MG63 (cell line): Measurements from ENCODE around the gene RIMBP2. TPM values are rescaled to one million over a fixed set of nuclear protein-coding genes. Genes with fewer than 3 reads are reported as not detected.
"Not testable (repeated sequence)": the region's sequence is repeated elsewhere in the genome, so short reads cannot be mapped to it uniquely, and the experiment has no call there.

ENCODE experiments used
- DNase-seq: peaks from one replicate; pipeline ENCODE4 v3.0.0-alpha.2; 2020
- H3K27me3 ChIP-seq: fragments of 250-450 bp; sonication (Bioruptor Pico); 2 replicates; pipeline ENCODE4 v1.5.1; 2020; ENCODE audit warnings: mild to moderate bottlenecking, moderate library complexity
- H3K36me3 ChIP-seq: fragments of 250-450 bp; sonication (Bioruptor Pico); 2 replicates; pipeline ENCODE4 v1.5.1; 2020; ENCODE audit warnings: mild to moderate bottlenecking, moderate library complexity
- H3K4me3 ChIP-seq: fragments of 250-450 bp; sonication (Bioruptor Pico); 2 replicates; pipeline ENCODE4 v1.5.1; 2020; ENCODE audit warnings: mild to moderate bottlenecking, moderate library complexity
- H3K9me3 ChIP-seq: fragments of 250-450 bp; sonication (Bioruptor Pico); 2 replicates; pipeline ENCODE4 v1.5.1; 2020; ENCODE audit warnings: mild to moderate bottlenecking, moderate library complexity
- total RNA-seq: library from RNA; depleted of rRNA; stranded (reverse); fragments of >200 nt; shearing (Covaris generic); gene quantifications from 2 replicates; pipeline ENCODE4 v1.2.3, GENCODE V29; 2014; ENCODE audit warnings: low replicate concordance

The RIMBP2 gene
- total RNA-seq, 1 experiment from 2014 or later = not detected

DNA sequence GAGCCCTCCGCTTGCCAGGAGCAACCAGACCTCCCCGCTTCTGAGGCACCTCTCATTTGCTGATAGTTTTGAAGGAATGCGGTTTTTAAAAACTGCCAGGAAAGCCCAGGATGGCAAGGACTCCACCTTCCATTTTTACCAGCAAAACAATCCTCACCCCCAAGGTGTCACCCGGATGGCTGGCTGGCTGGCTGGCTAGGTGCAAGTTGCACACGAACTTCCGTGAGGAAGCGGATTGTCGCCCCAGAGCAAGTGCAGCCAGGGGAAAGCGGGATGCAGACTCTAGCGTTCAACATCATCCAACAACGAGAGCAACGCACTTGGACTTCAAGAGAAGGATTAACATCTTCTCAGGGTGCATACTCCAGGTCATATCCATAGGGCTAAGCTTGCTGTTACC, 125.4 kb downstream of the RIMBP2 start:
- no peaks in the 10 kb centered on the region for H3K9me3 ChIP-seq
- H3K36me3 ChIP-seq = no peaks in the 10 kb centered on the region
- DNase-seq = no peak
- H3K4me3 ChIP-seq = no peak overlapping the region
- H3K27me3 ChIP-seq = no peaks in the 10 kb centered on the region

DNA sequence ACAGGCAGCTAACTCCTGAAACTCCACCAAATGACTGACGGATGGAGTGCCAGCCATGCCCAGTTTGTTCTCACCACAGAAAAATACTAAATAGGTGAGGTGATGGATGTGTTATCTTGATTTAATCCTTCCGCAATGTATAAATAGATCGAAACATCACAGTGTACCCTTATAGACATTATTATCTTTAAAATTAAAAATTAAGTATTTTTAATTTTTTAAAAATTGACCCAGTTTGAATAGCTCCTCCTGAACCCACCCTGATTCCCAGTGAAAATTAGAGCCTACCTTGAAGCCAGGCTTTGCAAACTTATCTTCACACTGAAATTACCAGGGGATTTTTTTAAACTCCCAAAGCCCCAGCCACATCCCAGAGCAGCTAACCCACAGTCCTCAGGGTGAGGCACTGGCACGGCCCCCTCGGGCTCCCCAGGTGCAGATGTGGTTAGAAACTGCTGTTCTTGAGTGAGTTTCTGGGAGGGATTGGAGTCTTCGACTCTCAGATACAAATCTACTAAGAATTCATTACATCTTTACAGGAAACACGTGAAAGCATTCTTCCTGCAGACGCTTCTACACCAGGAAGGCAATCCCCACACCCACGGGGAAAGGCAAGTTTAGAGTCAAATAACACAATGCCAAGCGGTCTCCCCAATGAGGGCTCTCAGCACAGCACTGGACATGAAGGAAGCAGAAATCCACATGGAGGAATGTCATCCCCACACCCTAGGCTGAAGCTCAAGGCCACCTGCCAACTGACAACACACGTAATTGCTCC, 126.4 kb downstream of the RIMBP2 start:
- DNase-seq = no peak
- Histone ChIP-seq H3K36me3 (no peaks in the 10 kb centered on the region), H3K27me3 (no peaks in the 10 kb centered on the region), H3K4me3 (no peak overlapping the region), H3K9me3 (no peaks in the 10 kb centered on the region)

GRCh38 chr12:130588696-130589539, 127.2 kb downstream of the RIMBP2 start:
- H3K9me3 ChIP-seq = no peaks in the 10 kb centered on the region

GRCh38 chr12:130587966-130588365, 128.1 kb downstream of the RIMBP2 start:
- DNase-seq = no peak
- Histone ChIP-seq H3K9me3 (no peaks in the 10 kb centered on the region), H3K4me3 (no peak overlapping the region), H3K36me3 (no peaks in the 10 kb centered on the region), H3K27me3 (no peaks in the 10 kb centered on the region)

More at GRCh38 chr12:130588696-130589539, 127.2 kb downstream of the RIMBP2 start:
- DNase-seq = no peak
- no peaks in the 10 kb centered on the region for H3K27me3 ChIP-seq
- no peak overlapping the region for H3K4me3 ChIP-seq
- H3K36me3 ChIP-seq = no peaks in the 10 kb centered on the region

- DNase-seq, H3K27me3 ChIP-seq, H3K4me3 ChIP-seq, H3K9me3 ChIP-seq, H3K36me3 ChIP-seq: not testable (repeated sequence)
Observed at GRCh38 chr12:130584475-130584874, 131.6 kb downstream of the RIMBP2 start.

DNA sequence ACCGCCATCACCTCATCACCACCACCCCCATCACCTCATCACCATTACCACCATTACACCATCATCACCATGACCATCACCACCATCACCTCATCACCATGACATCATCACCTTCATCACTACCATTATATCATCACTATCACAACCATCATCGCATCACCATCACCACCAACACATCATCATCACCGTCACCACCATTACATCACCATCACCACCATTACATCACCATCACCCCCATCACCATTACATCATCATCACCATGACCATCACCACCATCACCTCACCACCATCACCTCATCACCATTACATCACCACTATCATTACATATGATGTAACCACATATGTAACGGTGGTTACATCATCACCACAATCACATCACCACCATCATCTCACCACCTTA, 132.3 kb downstream of the RIMBP2 start:
- no peak for DNase-seq
- Histone ChIP-seq H3K36me3 (no peaks in the 10 kb centered on the region), H3K9me3 (no peaks in the 10 kb centered on the region), H3K4me3 (no peak overlapping the region), H3K27me3 (no peaks in the 10 kb centered on the region)

GRCh38 chr12:130583317-130583716, 132.8 kb downstream of the RIMBP2 start:
- no peak for DNase-seq
- Histone ChIP-seq H3K9me3 (no peaks in the 10 kb centered on the region), H3K36me3 (no peaks in the 10 kb centered on the region), H3K27me3 (no peaks in the 10 kb centered on the region), H3K4me3 (no peak overlapping the region)

DNA sequence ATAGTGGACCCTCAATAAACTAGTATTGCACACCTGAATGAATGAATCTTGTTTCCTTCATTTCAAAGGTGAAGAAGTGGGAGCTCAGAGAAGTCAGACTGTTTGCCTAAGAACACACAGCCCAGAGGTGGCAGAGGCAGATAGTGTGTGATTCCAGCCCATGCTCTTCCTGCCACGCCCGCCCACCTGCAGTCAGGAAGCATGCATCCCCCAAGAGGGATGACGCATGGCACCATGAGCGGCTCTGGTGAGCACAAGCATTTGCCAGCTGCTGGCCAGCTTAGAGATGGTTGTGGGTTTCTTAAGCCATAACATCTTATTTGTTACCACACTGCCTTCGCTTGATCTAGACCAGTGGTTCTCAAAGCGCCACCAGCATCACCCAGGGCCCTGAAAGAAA, 133.8 kb downstream of the RIMBP2 start:
- no peaks in the 10 kb centered on the region for H3K36me3 ChIP-seq
- DNase-seq = no peak
- no peak overlapping the region for H3K4me3 ChIP-seq
- H3K9me3 ChIP-seq = no peaks in the 10 kb centered on the region
- H3K27me3 ChIP-seq = no peaks in the 10 kb centered on the region

DNA sequence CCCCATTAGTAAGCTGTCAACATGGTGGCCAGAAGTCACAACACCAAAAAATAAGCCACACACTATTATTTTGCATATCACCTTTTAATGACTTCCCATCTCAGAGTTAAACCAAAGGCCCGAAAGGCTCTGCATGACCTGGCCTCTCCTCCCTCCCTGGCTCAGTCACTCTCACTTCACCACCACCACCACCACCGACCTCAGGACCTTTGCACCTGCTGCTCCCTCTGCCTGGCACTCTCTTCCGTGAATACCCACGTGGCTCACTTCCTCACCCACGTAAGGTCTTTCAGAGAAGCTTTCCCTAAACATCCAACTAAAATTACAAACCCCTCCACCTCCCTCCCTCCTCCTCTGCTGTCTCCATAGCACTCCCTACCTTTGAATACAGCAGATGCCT, 134.3 kb downstream of the RIMBP2 start:
- Histone ChIP-seq H3K9me3 (no peaks in the 10 kb centered on the region), H3K36me3 (no peaks in the 10 kb centered on the region), H3K4me3 (no peak overlapping the region), H3K27me3 (no peaks in the 10 kb centered on the region)
- DNase-seq = no peak

DNA sequence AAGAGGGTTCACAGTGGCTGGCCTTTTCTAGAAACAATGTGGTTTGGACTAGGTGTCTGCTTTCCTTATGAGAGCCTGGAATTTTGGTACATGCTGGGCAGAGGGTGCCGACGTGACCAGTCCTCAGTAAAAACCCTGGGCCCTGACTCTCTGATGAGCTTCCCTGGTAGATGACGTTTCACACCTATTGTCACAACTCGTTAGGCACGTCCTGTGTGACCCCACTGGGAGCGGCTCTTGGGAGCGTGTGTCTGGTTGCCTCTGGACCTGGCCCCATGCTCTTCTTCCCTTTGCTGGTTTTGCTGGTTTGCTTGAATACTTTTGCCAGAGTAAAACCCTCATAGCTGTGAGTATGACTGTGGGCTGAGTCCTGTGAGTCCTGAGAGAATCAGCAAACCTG, 136.9 kb downstream of the RIMBP2 start:
- no peaks in the 10 kb centered on the region for H3K9me3 ChIP-seq
- H3K4me3 ChIP-seq = no peak overlapping the region
- H3K36me3 ChIP-seq = no peaks in the 10 kb centered on the region
- no peak for DNase-seq
- no peaks in the 10 kb centered on the region for H3K27me3 ChIP-seq

- DNase-seq = no peak
- no peaks in the 10 kb centered on the region for H3K9me3 ChIP-seq
- H3K36me3 ChIP-seq = no peaks in the 10 kb centered on the region
- H3K27me3 ChIP-seq = no peaks in the 10 kb centered on the region
- H3K4me3 ChIP-seq = no peak overlapping the region
Observed at GRCh38 chr12:130577351-130577750, 138.7 kb downstream of the RIMBP2 start.

DNA sequence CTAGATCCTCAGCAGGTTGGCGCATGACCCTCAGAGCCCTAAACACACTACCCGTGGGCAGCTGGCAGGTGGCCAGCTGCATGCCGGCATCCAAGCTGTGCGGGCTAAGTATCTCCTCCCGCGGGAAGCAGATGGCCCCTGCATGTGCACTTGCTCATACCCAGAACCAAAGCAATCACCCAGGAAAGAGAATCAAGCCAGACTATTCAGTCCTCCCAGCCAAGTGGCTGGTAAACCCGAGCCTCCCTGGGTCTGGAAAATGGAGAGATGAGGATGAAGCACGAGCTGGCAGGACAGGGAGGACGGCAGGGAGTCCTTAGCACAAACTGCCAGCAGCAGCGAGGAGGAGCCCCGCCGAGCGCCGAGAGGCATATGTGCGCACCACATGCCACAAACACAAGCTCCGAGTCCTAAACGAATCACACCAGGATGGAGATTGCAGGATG, 139.7 kb downstream of the RIMBP2 start:
- DNase-seq = no peak
- no peaks in the 10 kb centered on the region for H3K27me3 ChIP-seq
- H3K9me3 ChIP-seq = no peaks in the 10 kb centered on the region
- no peak overlapping the region for H3K4me3 ChIP-seq
- no peaks in the 10 kb centered on the region for H3K36me3 ChIP-seq

DNA sequence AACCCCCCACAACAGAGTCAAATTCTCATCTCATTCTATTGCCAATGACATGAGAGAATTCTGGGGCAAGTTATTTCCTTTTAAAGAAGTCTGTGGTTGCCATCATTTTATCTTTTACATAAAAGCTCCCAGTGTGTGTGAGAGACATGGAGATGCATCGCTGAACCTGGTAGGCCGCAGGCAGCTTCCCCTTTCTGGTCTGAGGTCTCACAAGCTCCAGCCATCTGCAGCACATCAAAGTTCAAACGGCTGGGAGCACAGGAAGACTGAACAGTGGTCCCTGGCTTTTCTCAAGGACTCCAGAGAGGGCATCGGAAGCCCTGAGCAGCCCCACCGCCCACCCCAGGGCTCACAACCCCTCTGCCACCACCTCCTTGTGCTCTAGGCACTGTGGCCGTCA, 141.7 kb downstream of the RIMBP2 start:
- Histone ChIP-seq H3K9me3 (no peaks in the 10 kb centered on the region), H3K4me3 (no peak overlapping the region), H3K36me3 (no peaks in the 10 kb centered on the region), H3K27me3 (no peaks in the 10 kb centered on the region)
- no peak for DNase-seq

GRCh38 chr12:130573766-130574165, 142.3 kb downstream of the RIMBP2 start:
- Histone ChIP-seq H3K27me3 (no peaks in the 10 kb centered on the region), H3K9me3 (no peaks in the 10 kb centered on the region), H3K4me3 (no peak overlapping the region), H3K36me3 (no peaks in the 10 kb centered on the region)
- no peak for DNase-seq

- Histone ChIP-seq H3K9me3 (no peaks in the 10 kb centered on the region), H3K4me3 (no peak overlapping the region), H3K36me3 (no peaks in the 10 kb centered on the region), H3K27me3 (no peaks in the 10 kb centered on the region)
- DNase-seq = no peak
Observed at GRCh38 chr12:130573235-130573634, 142.9 kb downstream of the RIMBP2 start.

- H3K27me3 ChIP-seq = no peaks in the 10 kb centered on the region
- H3K4me3 ChIP-seq = no peak overlapping the region
- H3K9me3 ChIP-seq = no peaks in the 10 kb centered on the region
- DNase-seq = no peak
- no peaks in the 10 kb centered on the region for H3K36me3 ChIP-seq
Observed at GRCh38 chr12:130572553-130572952, 143.5 kb downstream of the RIMBP2 start.

- Histone ChIP-seq H3K4me3 (no peak overlapping the region), H3K36me3 (no peaks in the 10 kb centered on the region), H3K9me3 (no peaks in the 10 kb centered on the region), H3K27me3 (no peaks in the 10 kb centered on the region)
- DNase-seq = no peak
Observed at GRCh38 chr12:130571734-130572133, 144.4 kb downstream of the RIMBP2 start.

- no peaks in the 10 kb centered on the region for H3K27me3 ChIP-seq
- no peak overlapping the region for H3K4me3 ChIP-seq
- no peak for DNase-seq
- H3K9me3 ChIP-seq = no peaks in the 10 kb centered on the region
- H3K36me3 ChIP-seq = no peaks in the 10 kb centered on the region
Observed at GRCh38 chr12:130571089-130571488, 145.0 kb downstream of the RIMBP2 start.
